ENCODE measurements around the gene PIGS.

GRCh38 chr17:28540231-28540630, 31.1 kb downstream of the PIGS start:
- TF ChIP-seq CTCF (IDR thresholded peaks at IDR 0.05; ENCODE audit: low read depth, low read length, missing input control) (no peak), REST (IDR thresholded peaks at IDR 0.05) (no peak), MAX (IDR thresholded peaks at IDR 0.05) (no peak), YY1 (IDR thresholded peaks at IDR 0.05) (no peak), SP1 (IDR thresholded peaks at IDR 0.05) (no peak), ATF3 (IDR thresholded peaks at IDR 0.05) (no peak), ZBTB33 (IDR thresholded peaks at IDR 0.05) (no peak)
